Left lung (tissue), 10 donors: ENCODE data around the gene ZGPAT. TPM values are rescaled to one million over a fixed set of nuclear protein-coding genes. Genes with fewer than 3 reads are reported as not detected.
"Not testable (repeated sequence)": the region's sequence is repeated elsewhere in the genome, so short reads cannot be mapped to it uniquely, and the experiment has no call there.

Experiments
- ATAC-seq: fragments of 200-7000 bp; cut with Tn5 transposase; one replicate; pipeline ENCODE4 v1.9.1; 2020; ENCODE audit warnings: moderate library complexity
- DNase-seq, 4 donors: peaks; one replicate each; pipeline ENCODE4 v3.0.0-alpha.2; 2013 to 2020
- H3K27ac ChIP-seq, 2 donors: fragments of 200-600 bp; sonication (generic) in 1 of 2; one replicate each; pipeline versions ENCODE4 v1.5.0 to v1.8.0; 2020 to 2021
- H3K27me3 ChIP-seq, 2 donors: fragments of 200-600 bp; sonication (generic) in 1 of 2; one replicate each; pipeline versions ENCODE4 v1.5.0 to v1.8.0; 2020 to 2021
- H3K36me3 ChIP-seq, 2 donors: fragments of 200-600 bp; sonication (generic) in 1 of 2; one replicate each; pipeline versions ENCODE4 v1.5.0 to v1.8.0; 2020 to 2021
- H3K4me1 ChIP-seq, 2 donors: fragments of 200-600 bp; one replicate each; pipeline ENCODE4 v1.8.0; 2021
- H3K4me3 ChIP-seq, 2 donors: fragments of 200-600 bp; sonication (generic) in 1 of 2; one replicate each; pipeline versions ENCODE4 v1.5.0 to v1.8.0; 2020 to 2021; ENCODE audit warnings: mild to moderate bottlenecking in 1 of 2
- H3K9me3 ChIP-seq, 2 donors: fragments of 200-600 bp; sonication (generic) in 1 of 2; one replicate each; pipeline versions ENCODE4 v1.5.0 to v1.8.0; 2020 to 2021
- intact Hi-C, 2 donors: fragments of 100-400 bp; cut with DNase I; formaldehyde crosslinking; loops; one replicate each; pipeline versions ENCODE4 v1.11.2 to v1.14.2; 2022
- polyA plus RNA-seq, 6 donors: library from polyadenylated mRNA; unstranded; fragments of 120-200 nt; gene quantifications; one replicate each; pipeline ENCODE4 v1.2.1, GENCODE V29; 2013; ENCODE audit not compliant: insufficient read length in 6 of 6
- total RNA-seq, 2 donors: library from RNA; stranded (reverse); fragmentation: NEBNext Ultra II Directional; extraction: Animal tissue kit (Norgen Biotek cat#: 25700); gene quantifications; one replicate each; pipeline ENCODE4 v1.2.1, GENCODE V29; 2021
- TF ChIP-seq, protein P1 (sequence below), 2 donors: fragments of 200-600 bp; sonication (generic) in 1 of 2; IDR thresholded peaks; one replicate each; pipeline versions ENCODE4 v1.5.0 to v1.8.0; 2021; ENCODE audit warnings: antibody characterized with exemption in 2 of 2
- donor health status: DM: no; HTN: yes; CAD: no.
- donor health status: DM: no; HTN: no; CAD: no.

The ZGPAT gene
- total and polyA plus RNA-seq, 8 donors, result 13.7 to 28.8 (median 18.9) TPM

GRCh38 chr20:63774306-63774705, 66.5 kb downstream of the ZGPAT start:
- no peaks in the 10 kb centered on the region for H3K9me3 ChIP-seq
- peaks cover 0 to 6% of the 10 kb centered on the region in 2 donors for H3K36me3 ChIP-seq
- no peak overlapping the region for H3K27ac ChIP-seq
- H3K4me3 ChIP-seq, result peak overlapping the region in 1 of 2 donors; percentile 1
- TF ChIP-seq, protein P1, sequence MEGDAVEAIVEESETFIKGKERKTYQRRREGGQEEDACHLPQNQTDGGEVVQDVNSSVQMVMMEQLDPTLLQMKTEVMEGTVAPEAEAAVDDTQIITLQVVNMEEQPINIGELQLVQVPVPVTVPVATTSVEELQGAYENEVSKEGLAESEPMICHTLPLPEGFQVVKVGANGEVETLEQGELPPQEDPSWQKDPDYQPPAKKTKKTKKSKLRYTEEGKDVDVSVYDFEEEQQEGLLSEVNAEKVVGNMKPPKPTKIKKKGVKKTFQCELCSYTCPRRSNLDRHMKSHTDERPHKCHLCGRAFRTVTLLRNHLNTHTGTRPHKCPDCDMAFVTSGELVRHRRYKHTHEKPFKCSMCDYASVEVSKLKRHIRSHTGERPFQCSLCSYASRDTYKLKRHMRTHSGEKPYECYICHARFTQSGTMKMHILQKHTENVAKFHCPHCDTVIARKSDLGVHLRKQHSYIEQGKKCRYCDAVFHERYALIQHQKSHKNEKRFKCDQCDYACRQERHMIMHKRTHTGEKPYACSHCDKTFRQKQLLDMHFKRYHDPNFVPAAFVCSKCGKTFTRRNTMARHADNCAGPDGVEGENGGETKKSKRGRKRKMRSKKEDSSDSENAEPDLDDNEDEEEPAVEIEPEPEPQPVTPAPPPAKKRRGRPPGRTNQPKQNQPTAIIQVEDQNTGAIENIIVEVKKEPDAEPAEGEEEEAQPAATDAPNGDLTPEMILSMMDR (IDR thresholded peaks at IDR 0.05), result no peak
- ATAC-seq (no peak), DNase-seq (peak in 3 of 4 donors; percentile 53 to 68 (median 59))
- peaks cover 0 to 10% of the 10 kb centered on the region in 2 donors for H3K27me3 ChIP-seq
- H3K4me1 ChIP-seq, result peaks cover 0 to 24% of the 10 kb centered on the region in 2 donors
- intact Hi-C loops, result no loop called here

DNA sequence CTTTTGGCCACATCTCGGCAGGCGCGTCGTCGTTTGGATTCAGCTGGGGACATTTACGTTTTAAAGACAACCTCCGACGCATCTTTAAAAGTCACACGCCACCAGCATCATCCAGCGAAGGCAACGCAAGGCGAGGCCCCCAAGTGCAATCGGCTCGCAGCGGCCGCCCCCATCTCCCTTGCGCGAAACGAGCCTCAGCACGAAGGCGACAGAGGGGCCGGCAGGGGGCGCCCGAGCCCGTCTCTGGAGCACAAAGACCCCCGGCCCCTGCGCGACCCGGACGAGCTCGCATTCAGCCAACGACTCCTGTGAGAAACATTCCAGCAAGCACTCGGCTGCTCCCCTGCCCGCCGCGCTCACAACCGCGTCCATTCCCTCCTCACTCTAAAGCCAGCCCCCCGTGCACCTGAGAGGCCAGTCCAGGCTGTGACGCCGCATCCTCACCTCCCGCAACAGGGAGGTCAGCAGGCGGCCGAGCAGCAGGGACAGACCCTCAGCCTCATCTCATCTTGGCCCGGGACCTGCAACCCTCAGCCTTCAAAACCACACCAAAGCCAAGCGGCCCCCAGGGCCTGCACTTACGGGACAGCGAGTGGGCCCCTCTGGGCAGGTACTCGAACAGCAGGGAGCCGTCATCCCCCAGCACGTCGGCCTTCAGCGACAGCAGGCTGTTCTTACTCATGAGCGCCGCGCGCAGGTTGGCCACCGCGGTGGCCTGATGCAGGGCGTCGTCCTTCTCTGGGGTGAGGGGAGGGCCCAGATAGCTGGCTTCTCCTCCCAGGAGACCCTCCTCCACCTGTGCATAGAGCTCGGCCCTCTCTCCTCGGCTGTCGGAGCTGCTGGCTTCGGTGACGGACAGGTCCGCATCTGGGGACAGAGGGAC, 67.5 kb downstream of the ZGPAT start:
- peaks cover 0 to 6% of the 10 kb centered on the region in 2 donors for H3K36me3 ChIP-seq
- H3K4me3 ChIP-seq, result peak overlapping the region in 1 of 2 donors; percentile 1
- ATAC-seq (peak; percentile 64), DNase-seq (peak in 3 of 4 donors; percentile 66 to 81 (median 81))
- H3K27ac ChIP-seq, result no peak overlapping the region
- peaks cover 0 to 10% of the 10 kb centered on the region in 2 donors for H3K27me3 ChIP-seq
- H3K4me1 ChIP-seq, result peaks cover 0 to 24% of the 10 kb centered on the region in 2 donors
- intact Hi-C loops, result no loop called here
- no peaks in the 10 kb centered on the region for H3K9me3 ChIP-seq
- TF ChIP-seq, protein P1 (IDR thresholded peaks at IDR 0.05), result peak; percentile 41 to 71

DNA sequence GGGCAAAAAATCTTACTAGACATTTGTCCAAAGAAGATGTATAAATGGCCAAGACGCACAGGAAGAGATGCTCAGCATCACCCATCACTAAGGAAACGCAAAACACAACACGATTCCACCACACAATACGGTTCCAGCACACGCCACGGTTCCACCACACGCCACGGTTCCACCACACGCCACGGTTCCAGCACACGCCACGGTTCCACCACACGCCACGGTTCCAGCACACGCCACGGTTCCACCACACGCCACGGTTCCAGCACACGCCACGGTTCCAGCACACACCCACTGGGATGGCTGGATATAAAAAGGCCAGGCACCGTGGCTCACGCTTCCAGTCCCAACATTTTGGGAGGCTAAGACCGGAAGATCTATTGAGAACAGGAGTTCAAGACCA, 69.0 kb downstream of the ZGPAT start:
- H3K4me3 ChIP-seq, intact Hi-C loops, H3K36me3 ChIP-seq, ATAC-seq, DNase-seq, H3K27ac ChIP-seq, H3K9me3 ChIP-seq, H3K27me3 ChIP-seq: not testable (repeated sequence)
- peaks cover 0 to 24% of the 10 kb centered on the region in 2 donors for H3K4me1 ChIP-seq

DNA sequence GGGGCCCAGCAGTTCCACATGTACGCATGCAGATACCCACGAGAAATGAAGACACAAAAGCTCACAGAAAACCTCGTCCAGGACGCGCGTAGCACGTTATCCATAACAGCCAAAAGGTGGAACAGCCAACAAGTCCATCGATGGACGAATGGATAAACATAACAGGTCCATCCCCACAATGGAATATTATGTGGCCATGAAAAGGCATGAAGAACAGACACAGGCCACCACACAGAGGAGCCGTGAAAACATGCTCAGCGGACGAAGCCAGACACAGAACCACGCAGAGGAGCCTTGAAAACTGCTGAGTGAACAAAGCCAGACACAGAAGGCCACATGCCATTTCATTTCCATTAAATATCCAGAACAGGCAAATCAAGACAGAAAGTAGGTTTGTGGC, 69.8 kb downstream of the ZGPAT start:
- Histone ChIP-seq H3K27ac (no peak overlapping the region), H3K4me3 (no peak overlapping the region), H3K36me3 (no peaks in the 10 kb centered on the region), H3K9me3 (no peaks in the 10 kb centered on the region), H3K4me1 (peaks cover 0 to 24% of the 10 kb centered on the region in 2 donors), H3K27me3 (peaks cover 0 to 10% of the 10 kb centered on the region in 2 donors)
- TF ChIP-seq, protein P1 (IDR thresholded peaks at IDR 0.05), result no peak
- no peak for ATAC-seq
- peak in 1 of 4 donors; percentile 17 for DNase-seq
- intact Hi-C loops, result no loop called here

DNA sequence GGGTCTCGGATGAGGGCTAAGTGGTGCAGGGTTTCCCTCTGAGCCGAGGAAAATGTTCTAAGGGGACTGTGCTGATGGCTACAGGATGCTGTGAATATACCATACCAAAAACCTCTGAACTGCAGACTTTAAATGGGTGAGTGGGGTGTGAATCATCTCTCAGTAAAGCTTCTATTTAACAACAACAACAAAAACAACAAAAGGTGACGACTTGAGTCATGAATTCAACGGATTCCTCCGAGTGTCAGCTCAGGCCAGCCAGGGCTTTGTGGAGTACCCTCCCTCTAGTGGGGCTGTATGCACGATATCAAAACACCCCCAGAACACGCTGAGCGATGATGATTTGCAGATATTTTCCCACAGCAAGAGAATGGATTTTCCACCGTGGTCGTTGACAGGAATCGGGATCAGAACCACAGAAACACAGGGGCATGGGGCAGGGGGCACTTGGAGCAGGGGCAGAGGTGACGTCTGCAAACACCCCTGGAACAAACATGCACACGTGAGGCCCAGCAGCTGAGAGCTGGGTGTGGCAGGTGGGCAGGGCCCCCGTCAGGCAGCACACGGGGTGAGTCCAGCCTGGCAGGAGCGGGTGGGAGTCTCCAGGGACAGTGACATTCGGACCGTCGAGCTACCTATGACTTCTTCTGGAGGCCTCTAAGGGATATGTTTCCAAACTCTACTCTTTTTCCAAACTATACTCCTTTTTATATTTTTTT, 70.4 kb downstream of the ZGPAT start:
- H3K36me3 ChIP-seq, result no peaks in the 10 kb centered on the region
- TF ChIP-seq, protein P1 (IDR thresholded peaks at IDR 0.05), result no peak
- H3K27me3 ChIP-seq, result peaks cover 0 to 10% of the 10 kb centered on the region in 2 donors
- peaks cover 0 to 18% of the 10 kb centered on the region in 2 donors for H3K4me1 ChIP-seq
- H3K9me3 ChIP-seq, result no peaks in the 10 kb centered on the region
- H3K27ac ChIP-seq, result no peak overlapping the region
- peak in 1 of 4 donors; percentile 35 for DNase-seq
- no peak for ATAC-seq
- intact Hi-C loops, result no loop called here
- H3K4me3 ChIP-seq, result no peak overlapping the region
